Mesendoderm (in vitro differentiated cells): ENCODE data around the gene CCM2.

ENCODE experiments used
- DNase-seq: peaks from one replicate; pipeline ENCODE4 v3.0.0; 2013
- H2AK5ac ChIP-seq: 2 replicates; pipeline ENCODE4 v1.6.1; 2013; ENCODE audit warnings: low read length, inconsistent platforms
- H2BK120ac ChIP-seq: 2 replicates; pipeline ENCODE4 v1.6.1; 2013; ENCODE audit warnings: low read depth, mild to moderate bottlenecking, low read length, moderate library complexity, mixed read lengths
- H2BK15ac ChIP-seq: replicated peaks from 2 replicates; pipeline ENCODE4 v1.6.1; 2013; ENCODE audit warnings: low read depth, mild to moderate bottlenecking, moderate library complexity
- H2BK5ac ChIP-seq: 2 replicates; pipeline ENCODE4 v1.6.1; 2013; ENCODE audit warnings: low read length, inconsistent platforms
- H3K18ac ChIP-seq: 2 replicates; pipeline ENCODE4 v1.6.1; 2013; ENCODE audit warnings: mild to moderate bottlenecking, low read length, mixed read lengths
- H3K23ac ChIP-seq: one replicate; pipeline ENCODE4 v1.6.1; 2013; ENCODE audit warnings: low read length
- H3K27ac ChIP-seq: 2 replicates; pipeline ENCODE4 v1.5.1; 2013; ENCODE audit warnings: low read depth, mild to moderate bottlenecking, inconsistent platforms, low read length, moderate library complexity
- H3K27me3 ChIP-seq: 2 replicates; pipeline ENCODE4 v1.6.1; 2013; ENCODE audit warnings: low read length, control low read depth, mild to moderate bottlenecking, inconsistent platforms; ENCODE audit not compliant: insufficient read depth, poor library complexity
- H3K36me3 ChIP-seq: 2 replicates; pipeline ENCODE4 v1.6.1; 2013; ENCODE audit warnings: low read length, inconsistent platforms; ENCODE audit not compliant: control insufficient read depth, insufficient read depth
- H3K4ac ChIP-seq: one replicate; pipeline ENCODE4 v1.6.1; 2013; ENCODE audit warnings: low read depth, mild to moderate bottlenecking, low read length, moderate library complexity
- H3K4me1 ChIP-seq: 2 replicates; pipeline ENCODE4 v1.6.1; 2013; ENCODE audit warnings: low read depth, low read length, inconsistent platforms; ENCODE audit not compliant: control insufficient read depth
- H3K4me2 ChIP-seq: 2 replicates; pipeline ENCODE4 v1.6.1; 2013; ENCODE audit warnings: low read length
- H3K4me3 ChIP-seq: 2 replicates; pipeline ENCODE4 v1.5.1; 2013; ENCODE audit warnings: mild to moderate bottlenecking, low read length
- H3K56ac ChIP-seq: one replicate; pipeline ENCODE4 v1.6.1; 2013; ENCODE audit warnings: low read length
- H3K79me1 ChIP-seq: 2 replicates; pipeline ENCODE4 v1.6.1; 2013; ENCODE audit warnings: low read length, inconsistent platforms
- H3K79me2 ChIP-seq: 2 replicates; pipeline ENCODE4 v1.6.1; 2013; ENCODE audit warnings: mild to moderate bottlenecking, low read length; ENCODE audit not compliant: control insufficient read depth, insufficient read depth
- H3K9ac ChIP-seq: 2 replicates; pipeline ENCODE4 v1.6.1; 2013; ENCODE audit warnings: low read length, inconsistent platforms
- H4K5ac ChIP-seq: one replicate; pipeline ENCODE4 v1.6.1; 2013; ENCODE audit warnings: low read length
- H4K8ac ChIP-seq: one replicate; pipeline ENCODE4 v1.6.1; 2013; ENCODE audit warnings: low read depth, mild to moderate bottlenecking, control low read depth, low read length, moderate library complexity
- WGBS: extraction: QIAGEN DNeasy Blood & Tissue Kit; methylation state at CpG from one replicate; pipeline ENCODE4 v1.1.7; 2013; ENCODE audit warnings: low lambda C conversion rate, missing lambda C conversion rate; ENCODE audit not compliant: insufficient coverage; ENCODE audit errors: extremely low coverage; 5-methylcytosine and 5-hydroxymethylcytosine counted together

Gene CCM2

DNA sequence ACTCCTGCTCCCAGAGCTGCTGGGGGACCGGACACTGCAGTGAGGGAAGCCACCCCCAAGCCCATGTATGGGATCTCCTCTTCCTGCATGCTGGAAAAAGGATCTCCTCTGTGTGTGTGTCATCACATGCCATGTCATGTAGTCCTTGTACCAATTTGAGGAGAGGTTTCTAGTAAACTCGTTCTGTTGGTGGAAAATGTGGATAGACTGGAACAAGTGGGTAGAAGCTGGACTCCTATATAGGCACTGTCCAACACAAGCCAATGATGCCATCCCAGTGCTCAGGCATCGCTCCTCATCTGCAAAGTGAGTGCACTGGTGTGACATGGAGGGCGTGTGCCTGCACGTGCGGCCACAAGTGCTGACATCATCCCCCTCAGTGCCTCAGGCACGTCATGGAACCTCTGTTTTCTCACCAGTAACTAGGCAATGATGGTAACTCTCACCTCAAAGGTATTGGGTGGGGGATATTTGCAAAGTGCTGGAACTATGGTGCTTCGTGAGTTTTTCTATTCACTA, 40.5 kb upstream of the CCM2 start:
- no peak overlapping the region for H3K18ac ChIP-seq
- no peaks in the 10 kb centered on the region for H3K79me1 ChIP-seq
- H3K4me2 ChIP-seq = no peak overlapping the region
- H3K4me1 ChIP-seq = no peaks in the 10 kb centered on the region
- H3K36me3 ChIP-seq = no peaks in the 10 kb centered on the region
- H2BK15ac ChIP-seq = no peak overlapping the region
- H3K56ac ChIP-seq = no peak overlapping the region
- WGBS = no CpG with 5 or more reads among the region's 8 CpGs
- H3K27me3 ChIP-seq = peaks cover 4% of the 10 kb centered on the region
- no peak overlapping the region for H2BK120ac ChIP-seq
- H3K23ac ChIP-seq = no peak overlapping the region
- no peak overlapping the region for H3K4ac ChIP-seq
- H4K5ac ChIP-seq = no peak overlapping the region
- H2BK5ac ChIP-seq = no peak overlapping the region
- no peak overlapping the region for H3K9ac ChIP-seq
- H3K27ac ChIP-seq = no peak overlapping the region
- no peak overlapping the region for H3K4me3 ChIP-seq
- H4K8ac ChIP-seq = no peak overlapping the region
- no peak overlapping the region for H2AK5ac ChIP-seq
- no peaks in the 10 kb centered on the region for H3K79me2 ChIP-seq
- DNase-seq = no peak

DNA sequence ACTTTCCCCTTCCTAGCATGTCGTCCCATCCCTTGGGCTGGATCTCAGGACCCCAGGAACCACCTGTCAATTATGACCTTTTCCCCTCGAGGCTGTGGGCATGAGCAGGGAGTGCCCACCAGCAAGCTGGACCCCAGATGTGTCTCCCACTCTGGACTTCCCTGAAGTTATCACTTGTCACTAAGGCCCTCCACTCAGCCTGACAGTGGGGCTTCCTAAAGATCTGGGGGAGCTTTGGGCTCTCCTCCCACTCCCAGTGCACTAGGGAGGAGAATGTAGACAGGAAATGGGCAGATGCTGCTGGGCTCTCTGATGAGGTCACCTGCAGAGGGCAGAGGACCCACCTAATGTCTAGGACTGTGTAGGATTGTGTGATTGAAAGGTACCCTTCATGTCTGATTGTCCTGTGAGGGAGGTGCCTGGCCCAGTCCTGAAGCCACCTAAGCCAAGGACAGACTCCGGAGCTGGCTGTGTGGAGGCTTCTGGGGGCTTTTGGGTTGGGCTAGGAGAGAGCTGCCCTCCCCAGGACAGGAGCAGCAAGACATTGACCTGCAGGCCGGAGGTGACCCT, 39.9 kb upstream of the CCM2 start:
- no peak overlapping the region for H3K4me3 ChIP-seq
- no peak overlapping the region for H4K5ac ChIP-seq
- no peaks in the 10 kb centered on the region for H3K4me1 ChIP-seq
- no peak overlapping the region for H4K8ac ChIP-seq
- H3K79me1 ChIP-seq = no peaks in the 10 kb centered on the region
- WGBS = no CpG with 5 or more reads among the region's 4 CpGs
- H2AK5ac ChIP-seq = no peak overlapping the region
- H2BK15ac ChIP-seq = no peak overlapping the region
- H3K36me3 ChIP-seq = no peaks in the 10 kb centered on the region
- H3K18ac ChIP-seq = no peak overlapping the region
- H3K79me2 ChIP-seq = no peaks in the 10 kb centered on the region
- H3K27me3 ChIP-seq = peaks cover 4% of the 10 kb centered on the region
- no peak overlapping the region for H3K9ac ChIP-seq
- no peak overlapping the region for H2BK120ac ChIP-seq
- no peak overlapping the region for H2BK5ac ChIP-seq
- no peak overlapping the region for H3K4me2 ChIP-seq
- no peak for DNase-seq
- no peak overlapping the region for H3K4ac ChIP-seq
- no peak overlapping the region for H3K27ac ChIP-seq
- no peak overlapping the region for H3K23ac ChIP-seq
- H3K56ac ChIP-seq = no peak overlapping the region

- Histone ChIP-seq H3K27me3 (peaks cover 4% of the 10 kb centered on the region), H4K5ac (no peak overlapping the region), H2BK5ac (no peak overlapping the region), H2BK120ac (no peak overlapping the region), H3K18ac (no peak overlapping the region), H3K79me1 (no peaks in the 10 kb centered on the region), H3K23ac (no peak overlapping the region), H3K4me1 (no peaks in the 10 kb centered on the region), H3K36me3 (no peaks in the 10 kb centered on the region), H3K79me2 (no peaks in the 10 kb centered on the region), H3K27ac (no peak overlapping the region), H2AK5ac (no peak overlapping the region), H3K9ac (no peak overlapping the region), H4K8ac (no peak overlapping the region), H3K4me3 (no peak overlapping the region), H2BK15ac (no peak overlapping the region), H3K4ac (no peak overlapping the region), H3K4me2 (no peak overlapping the region), H3K56ac (peak overlapping the region; percentile 78)
- DNase-seq = no peak
- WGBS = no CpG with 5 or more reads among the region's 16 CpGs
These were observed 38.0 kb upstream of the CCM2 start for GRCh38 chr7:44961844-44962482.

DNA sequence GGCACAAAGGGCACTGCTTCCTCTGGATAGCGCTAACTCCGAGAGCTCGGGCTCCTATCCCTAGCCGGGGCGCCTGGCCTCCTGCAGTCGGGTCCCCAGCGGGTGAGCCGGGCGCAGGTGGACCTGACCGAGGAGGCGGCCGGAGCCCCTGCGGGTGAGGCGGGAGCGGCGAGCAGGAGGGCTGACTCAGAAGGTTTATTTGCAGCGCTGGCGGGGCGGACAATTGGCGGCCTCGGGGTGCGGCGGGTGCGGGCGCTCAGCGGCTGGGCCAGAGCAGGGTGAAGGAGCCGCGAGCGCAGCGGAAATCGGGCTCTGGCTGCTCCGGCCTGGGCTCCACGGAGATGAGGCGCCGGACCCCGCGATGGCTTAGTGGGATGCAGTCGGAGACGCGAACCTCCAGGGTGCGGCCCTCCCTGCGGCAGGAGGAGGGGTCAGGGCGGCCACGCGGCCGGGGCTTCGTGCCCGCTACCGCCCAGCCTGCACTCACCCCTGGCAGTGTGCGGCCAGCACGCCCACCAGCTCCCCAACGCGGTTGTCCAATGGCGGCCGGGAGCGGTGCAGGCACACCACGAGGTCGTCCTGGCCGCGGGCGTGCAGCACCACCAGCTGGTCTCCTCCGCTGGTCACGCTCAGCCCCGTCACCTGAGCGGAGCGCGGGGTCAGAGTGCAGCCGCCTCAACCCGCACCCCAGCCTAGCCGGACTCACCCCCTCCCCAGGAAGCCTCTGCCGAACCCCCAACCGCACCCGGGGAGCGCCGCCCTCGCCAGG, 37.3 kb upstream of the CCM2 start:
- no peak overlapping the region for H3K18ac ChIP-seq
- no peak overlapping the region for H3K27ac ChIP-seq
- H3K4me2 ChIP-seq = peak overlapping the region; percentile 25
- no peaks in the 10 kb centered on the region for H3K79me2 ChIP-seq
- peak overlapping the region; percentile 78 for H3K56ac ChIP-seq
- no peak overlapping the region for H3K9ac ChIP-seq
- WGBS = no CpG with 5 or more reads among the region's 76 CpGs
- H3K4ac ChIP-seq = no peak overlapping the region
- no peak overlapping the region for H3K23ac ChIP-seq
- H3K4me1 ChIP-seq = no peaks in the 10 kb centered on the region
- H2BK5ac ChIP-seq = no peak overlapping the region
- no peak overlapping the region for H3K4me3 ChIP-seq
- no peak overlapping the region for H2BK120ac ChIP-seq
- H3K36me3 ChIP-seq = no peaks in the 10 kb centered on the region
- H2BK15ac ChIP-seq = no peak overlapping the region
- DNase-seq = no peak
- H3K27me3 ChIP-seq = peaks cover 4% of the 10 kb centered on the region
- H2AK5ac ChIP-seq = no peak overlapping the region
- no peak overlapping the region for H4K5ac ChIP-seq
- H4K8ac ChIP-seq = no peak overlapping the region
- H3K79me1 ChIP-seq = no peaks in the 10 kb centered on the region

GRCh38 chr7:44963364-44964290, 36.4 kb upstream of the CCM2 start:
- no peak overlapping the region for H3K18ac ChIP-seq
- H3K79me1 ChIP-seq = no peaks in the 10 kb centered on the region
- no peak overlapping the region for H2BK120ac ChIP-seq
- no peak overlapping the region for H3K4ac ChIP-seq
- no CpG with 5 or more reads among the region's 24 CpGs for WGBS
- H2BK15ac ChIP-seq = no peak overlapping the region
- H3K4me1 ChIP-seq = no peaks in the 10 kb centered on the region
- no peak overlapping the region for H4K8ac ChIP-seq
- H3K4me2 ChIP-seq = no peak overlapping the region
- no peak overlapping the region for H4K5ac ChIP-seq
- no peak overlapping the region for H3K23ac ChIP-seq
- no peak overlapping the region for H3K9ac ChIP-seq
- H2AK5ac ChIP-seq = no peak overlapping the region
- no peak overlapping the region for H3K56ac ChIP-seq
- H3K27me3 ChIP-seq = peaks cover 4% of the 10 kb centered on the region
- no peaks in the 10 kb centered on the region for H3K36me3 ChIP-seq
- H3K79me2 ChIP-seq = no peaks in the 10 kb centered on the region
- H3K4me3 ChIP-seq = no peak overlapping the region
- H2BK5ac ChIP-seq = no peak overlapping the region
- DNase-seq = no peak
- no peak overlapping the region for H3K27ac ChIP-seq
